ENCODE data around the gene FCER2.

FCER2 gene

DNA sequence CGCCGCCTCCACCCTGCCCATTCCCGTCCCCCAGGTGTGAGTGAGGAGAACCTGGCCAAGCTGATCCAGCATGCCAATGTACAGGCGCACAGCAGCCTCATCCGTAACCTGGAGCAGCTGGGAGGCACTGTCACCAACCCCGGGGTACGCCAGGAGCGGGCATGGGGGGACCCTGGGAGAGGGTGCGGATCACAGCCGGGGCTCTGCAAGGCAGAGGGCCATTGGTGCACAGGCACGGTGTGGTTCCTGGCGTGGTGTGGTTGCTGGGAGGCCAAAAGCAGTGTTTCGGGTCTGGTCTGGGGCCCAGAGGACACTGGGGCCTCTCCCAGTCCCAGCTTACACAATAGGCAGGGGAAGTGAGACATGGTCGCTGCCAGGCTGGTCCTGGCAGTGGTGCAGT, 56.8 kb downstream of the FCER2 start:
- no peak for DNase-seq

DNA sequence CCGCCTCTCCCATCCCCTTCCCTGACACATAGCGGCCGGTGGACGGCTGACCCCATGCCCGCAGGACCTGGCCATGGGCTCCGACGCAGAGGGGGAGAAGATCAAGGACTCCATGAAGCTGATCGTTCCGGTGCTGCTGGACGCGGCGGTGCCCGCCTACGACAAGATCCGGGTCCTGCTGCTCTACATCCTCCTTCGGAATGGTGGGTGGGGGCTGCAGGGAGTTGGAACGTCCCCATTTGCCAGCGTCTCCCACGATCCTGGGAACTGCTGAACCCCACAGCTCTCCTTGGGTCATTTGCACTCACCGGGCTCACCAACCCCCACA, 57.4 kb downstream of the FCER2 start:
- DNase-seq, result no peak

DNA sequence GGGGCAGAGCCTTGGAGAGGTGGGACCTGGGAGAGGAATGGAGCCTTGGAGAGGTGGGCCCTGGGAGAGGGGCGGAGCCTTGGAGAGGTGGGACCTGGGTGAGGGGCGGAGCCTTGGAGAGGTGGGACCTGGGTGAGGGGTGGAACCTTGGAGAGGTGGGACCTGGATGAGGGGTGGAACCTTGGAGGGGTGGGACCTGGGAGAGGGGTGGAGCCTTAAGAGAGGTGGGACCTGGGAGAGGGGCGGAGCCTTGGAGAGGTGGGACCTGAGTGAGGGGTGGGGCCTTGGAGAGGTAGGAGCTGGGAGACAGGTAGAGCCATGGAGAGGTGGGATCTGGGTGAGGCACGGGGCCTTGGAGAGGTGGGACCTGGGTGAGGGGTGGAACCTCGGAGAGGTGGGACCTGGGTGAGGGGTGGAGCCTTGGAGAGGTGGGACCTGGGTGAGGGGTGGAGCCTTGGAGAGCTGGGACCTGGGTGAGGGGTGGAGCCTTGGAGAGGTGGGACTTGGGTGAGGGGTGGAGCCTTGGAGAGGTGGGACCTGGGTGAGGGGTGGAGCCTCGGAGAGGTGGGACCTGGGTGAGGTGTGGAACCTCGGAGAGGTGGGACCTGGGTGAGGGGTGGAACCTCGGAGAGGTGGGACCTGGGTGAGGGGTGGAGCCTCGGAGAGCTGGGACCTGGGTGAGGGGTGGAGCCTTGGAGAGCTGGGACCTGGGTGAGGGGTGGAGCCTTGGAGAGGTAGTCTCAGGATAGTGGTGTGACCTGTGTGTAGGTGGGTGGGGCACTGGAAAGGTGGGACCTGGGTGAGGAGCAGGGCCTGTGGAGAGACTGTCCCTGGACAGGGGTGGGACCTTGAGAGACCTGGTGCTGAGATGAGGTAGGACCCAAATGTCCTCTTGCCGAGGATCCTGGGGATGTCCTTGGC, 58.0 kb downstream of the FCER2 start:
- peak; percentile 33 for DNase-seq

DNA sequence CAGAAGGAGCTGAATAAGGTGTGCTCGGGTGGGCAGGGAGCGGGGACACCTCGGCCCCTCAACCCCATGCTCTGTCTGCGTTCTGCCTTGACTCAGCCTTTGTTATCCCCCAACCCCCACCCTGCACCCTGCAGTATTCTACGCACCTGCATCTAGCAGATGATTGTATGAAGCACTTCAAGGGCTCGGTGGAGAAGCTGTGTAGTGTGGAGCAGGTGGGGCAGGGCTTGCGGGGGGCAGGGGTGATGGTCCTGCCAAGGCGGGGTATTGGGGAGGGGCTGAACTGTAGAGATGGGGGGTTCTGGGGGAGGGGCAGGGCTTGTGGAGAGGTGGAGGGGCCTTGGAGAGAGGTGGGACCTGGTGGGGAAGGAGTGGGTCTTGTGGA, 58.9 kb downstream of the FCER2 start:
- DNase-seq, result no peak

DNA sequence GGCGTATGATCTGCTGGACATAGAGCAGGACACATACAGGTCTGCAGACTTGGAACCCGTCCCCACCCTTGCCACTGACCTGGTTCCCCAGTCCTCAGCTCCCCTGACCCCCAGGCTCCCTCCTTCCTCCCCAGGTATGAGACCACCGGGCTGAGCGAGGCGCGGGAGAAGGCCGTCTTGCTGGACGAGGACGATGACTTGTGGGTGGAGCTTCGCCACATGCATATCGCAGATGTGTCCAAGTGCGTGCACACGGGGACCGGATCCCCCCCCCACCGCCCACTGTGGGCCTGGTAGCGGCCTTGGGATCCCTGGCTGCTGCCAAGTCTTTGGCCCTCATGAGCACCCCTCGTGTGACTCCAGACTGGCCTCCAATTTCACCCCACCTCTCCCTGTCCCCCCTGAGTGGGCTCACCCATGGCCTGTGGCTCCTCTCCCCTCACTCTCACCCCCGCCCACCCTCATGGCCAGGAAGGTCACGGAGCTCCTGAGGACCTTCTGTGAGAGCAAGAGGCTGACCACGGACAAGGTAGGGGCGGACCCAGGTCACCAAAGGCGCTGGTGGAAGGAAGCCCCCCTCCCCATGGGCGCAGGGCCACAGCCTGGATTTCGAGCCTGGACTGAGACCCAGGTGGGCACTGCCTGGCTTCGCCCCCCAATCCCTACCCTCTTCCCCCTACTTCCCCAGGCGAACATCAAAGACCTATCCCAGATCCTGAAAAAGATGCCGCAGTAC, 59.5 kb downstream of the FCER2 start:
- no peak for DNase-seq

DNA sequence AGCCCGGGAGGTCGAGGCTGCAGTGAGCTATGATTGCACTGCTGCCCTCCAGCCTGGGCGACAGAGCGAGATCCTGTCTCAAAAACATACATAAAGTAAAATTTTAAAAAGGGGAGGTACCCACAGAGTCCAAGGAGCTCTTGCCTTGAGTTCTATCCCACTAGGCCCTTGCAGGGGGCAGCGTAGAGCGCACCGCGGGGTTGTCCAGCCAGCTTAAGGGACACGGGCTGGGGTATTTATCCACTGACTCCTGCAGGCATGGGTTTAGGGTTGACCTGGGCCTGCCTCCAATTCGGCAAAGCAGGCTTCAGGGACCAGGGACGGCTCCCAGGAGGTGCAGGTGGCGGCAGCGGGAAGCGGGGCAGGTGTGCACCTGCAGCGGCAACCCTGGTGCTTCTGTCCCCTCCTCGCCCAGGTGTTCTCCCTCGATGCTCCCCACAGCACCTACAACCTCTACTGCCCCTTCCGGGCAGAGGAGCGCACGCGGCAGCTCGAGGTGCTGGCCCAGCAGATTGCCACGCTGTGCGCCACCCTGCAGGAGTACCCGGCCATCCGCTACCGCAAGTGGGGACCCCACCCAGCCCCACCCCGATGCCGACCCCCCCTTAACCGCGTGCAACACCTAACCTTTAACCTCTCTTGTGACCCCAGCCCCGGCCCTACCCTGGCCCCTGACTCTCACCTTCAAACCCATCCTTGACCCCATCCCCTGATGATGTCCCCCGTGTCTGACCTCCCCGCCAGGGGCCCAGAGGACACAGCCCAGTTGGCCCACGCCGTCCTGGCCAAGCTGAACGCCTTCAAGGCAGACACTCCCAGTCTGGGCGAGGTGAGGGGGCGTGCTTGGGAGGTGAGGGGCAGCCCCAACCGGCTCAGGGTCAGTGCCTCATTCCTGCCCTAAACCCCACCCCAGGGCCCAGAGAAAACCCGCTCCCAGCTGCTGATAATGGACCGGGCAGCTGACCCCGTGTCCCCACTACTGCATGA, 60.3 kb downstream of the FCER2 start:
- no peak for DNase-seq

DNA sequence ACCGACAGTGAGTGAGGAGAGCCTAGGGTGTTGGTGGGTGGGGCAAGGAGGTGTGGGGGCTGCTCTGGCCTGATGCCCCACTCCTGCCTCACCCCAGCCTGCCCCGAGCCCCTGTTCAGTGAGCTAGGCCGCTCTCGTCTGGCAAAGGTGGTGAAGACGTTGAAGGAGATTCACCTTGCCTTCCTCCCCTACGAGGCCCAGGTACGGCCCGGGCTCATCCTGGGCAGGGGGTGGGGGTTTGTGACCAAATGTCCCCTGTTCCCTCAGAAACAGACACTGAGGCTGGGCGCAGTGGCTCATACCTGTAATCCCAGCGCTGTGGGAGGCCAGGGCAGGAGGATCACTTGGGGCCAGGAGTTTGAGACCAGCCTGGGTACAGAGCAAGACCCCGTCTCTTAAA, 61.1 kb downstream of the FCER2 start:
- DNase-seq, result no peak

DNA sequence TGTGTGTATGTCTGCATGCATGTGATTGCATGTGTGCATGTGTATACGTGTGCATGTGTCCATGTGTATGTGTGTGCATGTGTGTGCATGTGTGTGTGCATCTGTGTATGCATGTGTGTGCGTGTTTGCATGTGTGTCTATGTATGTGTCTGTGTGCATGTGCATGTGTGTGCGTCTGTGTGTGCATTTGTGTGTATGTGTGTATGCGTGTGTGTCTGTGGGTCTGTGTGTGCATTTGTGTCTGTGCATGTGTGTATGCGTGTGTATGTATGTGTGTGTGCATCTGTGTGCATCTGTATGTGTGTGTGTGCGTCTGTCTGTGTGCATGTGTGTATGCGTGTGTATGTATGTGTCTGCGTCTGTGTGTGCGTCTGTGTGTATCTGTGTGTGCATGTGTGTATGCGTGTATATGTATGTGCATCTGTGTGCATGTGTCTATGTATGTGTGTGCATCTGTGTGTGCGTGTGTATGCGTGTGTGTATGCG, 62.0 kb downstream of the FCER2 start:
- no peak for DNase-seq

DNA sequence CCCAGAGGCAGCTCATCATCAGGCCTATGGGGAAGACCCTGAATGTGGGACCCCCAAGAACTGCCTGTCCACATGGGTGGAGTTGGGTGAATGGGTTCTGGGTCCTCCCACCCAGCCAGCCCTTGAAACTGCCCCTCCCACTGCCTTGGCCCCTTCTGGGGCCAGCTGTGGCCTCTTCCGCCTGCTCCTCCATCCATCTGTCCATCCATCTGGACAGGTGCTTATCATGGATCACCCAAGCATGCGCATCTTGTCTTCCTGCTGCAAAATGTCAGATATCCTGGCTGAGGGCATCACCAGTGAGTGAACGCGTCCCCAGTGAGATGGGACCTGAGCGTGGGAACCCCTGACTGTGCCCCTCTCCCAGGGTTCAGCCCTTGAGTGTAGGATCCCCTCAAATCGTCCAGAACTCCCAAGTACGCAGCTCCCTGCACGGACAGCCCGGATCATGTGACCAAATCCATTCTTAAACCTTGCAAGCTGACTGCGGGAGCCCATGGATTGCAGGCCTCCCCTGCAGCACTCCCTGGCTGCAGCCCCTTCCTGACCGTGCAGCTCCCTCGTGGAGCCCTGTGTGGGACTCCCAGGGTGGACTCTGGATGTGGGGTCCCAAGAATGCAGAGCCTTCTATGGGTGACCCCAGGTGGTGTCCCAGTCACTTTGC, 63.0 kb downstream of the FCER2 start:
- no peak for DNase-seq

Measured in NCI-H1436 (cell line).